HAP-1 (cell line): ENCODE results near the gene KCNQ1.

Experiments
- DNase-seq, 2 experiments: peaks; one replicate each; pipeline ENCODE4 v3.0.0-alpha.2; 2016 to 2020; ENCODE audit warnings: low spot score in 2 of 2
- H3K27me3 ChIP-seq: fragments of 250-450 bp; sonication (Bioruptor Pico); 2 replicates; pipeline ENCODE4 v1.5.1; 2020; ENCODE audit warnings: low read depth, mild to moderate bottlenecking, moderate library complexity
- H3K36me3 ChIP-seq: fragments of 250-450 bp; sonication (Bioruptor Pico); replicated peaks from 2 replicates; pipeline ENCODE4 v1.5.1; 2020; ENCODE audit warnings: mild to moderate bottlenecking
- H3K4me1 ChIP-seq: fragments of 250-450 bp; sonication (Bioruptor Pico); 2 replicates; pipeline ENCODE4 v1.5.1; 2020; ENCODE audit warnings: mild to moderate bottlenecking
- H3K4me3 ChIP-seq: fragments of 250-450 bp; sonication (Bioruptor Pico); 2 replicates; pipeline ENCODE4 v1.5.1; 2020; ENCODE audit warnings: mild to moderate bottlenecking, moderate library complexity
- H3K9me3 ChIP-seq: fragments of 250-450 bp; sonication (Bioruptor Pico); 2 replicates; pipeline ENCODE4 v1.5.1; 2020; ENCODE audit warnings: mild to moderate bottlenecking, moderate library complexity
- in situ Hi-C: fragments of 300-500 bp; cut with MboI; formaldehyde crosslinking; loops from 3 replicates; pipeline ENCODE4 v1.14.3; 2020; ENCODE audit warnings: low sequenced_read_pairs, inconsistent platforms, mixed read lengths

The KCNQ1 gene

DNA sequence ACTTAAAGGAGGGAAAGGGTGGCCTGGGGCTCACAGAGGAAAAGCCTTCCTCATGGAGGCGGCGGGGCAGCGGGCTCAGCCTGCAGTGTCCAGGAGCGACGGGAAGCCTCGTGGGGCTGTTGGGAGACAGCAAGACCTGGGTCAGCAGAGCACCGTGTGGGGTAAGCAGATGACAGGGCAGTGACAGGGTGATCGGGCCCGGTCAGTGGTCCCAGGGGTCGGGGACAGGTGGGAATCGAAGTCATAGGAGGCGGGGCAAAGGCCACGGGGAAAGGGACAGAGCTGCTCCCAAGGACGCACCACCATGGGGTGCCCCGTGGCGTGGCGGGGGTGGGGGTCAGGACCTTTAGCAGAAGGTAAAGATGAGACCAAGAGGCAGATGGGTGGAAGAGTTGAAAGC is 390.9 kb downstream of the KCNQ1 start:
- no peak overlapping the region for H3K4me3 ChIP-seq
- DNase-seq = no peak
- no peaks in the 10 kb centered on the region for H3K27me3 ChIP-seq
- no peaks in the 10 kb centered on the region for H3K36me3 ChIP-seq
- H3K9me3 ChIP-seq = no peaks in the 10 kb centered on the region
- H3K4me1 ChIP-seq = no peaks in the 10 kb centered on the region
- in situ Hi-C loops = no loop called here

DNA sequence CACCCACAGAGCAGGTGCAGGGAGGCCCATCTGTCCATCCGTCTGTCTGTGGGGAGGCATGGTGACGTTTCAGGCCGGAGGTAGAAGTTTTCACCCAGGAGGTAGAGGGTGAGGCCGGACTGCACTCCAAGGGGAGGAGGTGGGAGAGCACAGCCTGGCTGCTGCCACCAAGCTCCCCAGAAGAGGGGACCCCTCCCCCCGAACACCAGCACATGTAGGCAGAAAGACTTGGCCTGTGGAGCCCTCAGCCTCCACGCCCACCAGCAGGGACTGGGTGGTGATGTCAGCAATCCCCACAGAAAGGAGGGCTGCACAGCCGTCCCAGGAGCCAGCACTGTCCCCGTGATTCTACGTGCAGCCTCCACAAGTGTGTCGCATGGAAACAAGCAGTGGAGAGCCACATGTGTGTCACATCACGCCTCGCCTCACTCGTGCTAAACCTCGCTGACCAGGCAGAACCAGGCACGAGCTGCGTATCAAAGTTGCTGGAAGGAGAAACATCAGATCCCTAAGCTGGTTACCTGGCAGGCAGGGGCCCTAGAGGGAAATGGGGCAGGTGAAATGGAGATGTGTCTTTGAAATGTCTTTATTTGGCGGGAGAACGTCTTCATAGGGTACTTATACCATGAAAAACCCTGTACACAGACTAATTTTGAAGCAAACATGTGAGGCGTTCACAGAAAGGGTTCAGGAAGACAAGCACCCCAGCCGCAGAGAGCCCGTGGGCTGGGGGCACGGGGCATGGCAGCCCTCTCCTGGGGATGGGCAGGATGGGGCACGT is 391.7 kb downstream of the KCNQ1 start:
- no peak overlapping the region for H3K4me3 ChIP-seq
- H3K4me1 ChIP-seq = no peaks in the 10 kb centered on the region
- in situ Hi-C loops = no loop called here
- no peaks in the 10 kb centered on the region for H3K36me3 ChIP-seq
- H3K27me3 ChIP-seq = no peaks in the 10 kb centered on the region
- DNase-seq = no peak
- H3K9me3 ChIP-seq = no peaks in the 10 kb centered on the region

GRCh38 chr11:2837096-2837601 is 392.3 kb downstream of the KCNQ1 start:
- in situ Hi-C loops = no loop called here
- peak in 1 of 2 experiments; percentile 76 for DNase-seq
- no peak overlapping the region for H3K4me3 ChIP-seq
- no peaks in the 10 kb centered on the region for H3K27me3 ChIP-seq
- no peaks in the 10 kb centered on the region for H3K4me1 ChIP-seq
- H3K9me3 ChIP-seq = no peaks in the 10 kb centered on the region
- no peaks in the 10 kb centered on the region for H3K36me3 ChIP-seq

DNA sequence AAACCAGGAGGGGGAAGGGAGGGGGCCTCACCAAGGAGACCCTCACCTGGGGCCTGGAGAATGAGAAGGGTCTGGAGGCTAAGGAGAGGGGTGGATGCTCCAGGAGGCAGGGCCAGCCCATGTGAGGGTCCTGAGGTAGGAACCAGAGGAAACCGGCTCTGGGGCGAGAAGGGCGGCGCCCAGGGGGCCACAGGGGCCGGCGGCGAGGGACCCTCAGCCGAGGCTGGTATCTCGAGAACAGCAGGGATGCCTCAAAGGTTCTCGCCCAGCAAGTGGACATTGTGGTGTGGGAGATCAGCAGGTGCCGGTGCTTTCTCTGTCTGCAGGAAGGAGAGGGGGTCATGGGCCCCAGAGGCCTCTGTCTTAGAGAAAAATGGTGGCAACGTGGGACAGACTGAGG is 392.8 kb downstream of the KCNQ1 start:
- Histone ChIP-seq H3K4me3 (no peak overlapping the region), H3K36me3 (no peaks in the 10 kb centered on the region), H3K27me3 (no peaks in the 10 kb centered on the region), H3K9me3 (no peaks in the 10 kb centered on the region), H3K4me1 (no peaks in the 10 kb centered on the region)
- DNase-seq = no peak
- in situ Hi-C loops = no loop called here

GRCh38 chr11:2838091-2838490 is 393.3 kb downstream of the KCNQ1 start:
- no peak for DNase-seq
- Histone ChIP-seq H3K4me3 (no peak overlapping the region), H3K27me3 (no peaks in the 10 kb centered on the region), H3K4me1 (no peaks in the 10 kb centered on the region), H3K36me3 (no peaks in the 10 kb centered on the region), H3K9me3 (no peaks in the 10 kb centered on the region)
- in situ Hi-C loops = no loop called here

- no peak overlapping the region for H3K4me3 ChIP-seq
- no peaks in the 10 kb centered on the region for H3K27me3 ChIP-seq
- H3K36me3 ChIP-seq = no peaks in the 10 kb centered on the region
- no peak for DNase-seq
- no peaks in the 10 kb centered on the region for H3K9me3 ChIP-seq
- in situ Hi-C loops = no loop called here
- H3K4me1 ChIP-seq = no peaks in the 10 kb centered on the region
Observed at GRCh38 chr11:2838676-2839294, 394.0 kb downstream of the KCNQ1 start.

DNA sequence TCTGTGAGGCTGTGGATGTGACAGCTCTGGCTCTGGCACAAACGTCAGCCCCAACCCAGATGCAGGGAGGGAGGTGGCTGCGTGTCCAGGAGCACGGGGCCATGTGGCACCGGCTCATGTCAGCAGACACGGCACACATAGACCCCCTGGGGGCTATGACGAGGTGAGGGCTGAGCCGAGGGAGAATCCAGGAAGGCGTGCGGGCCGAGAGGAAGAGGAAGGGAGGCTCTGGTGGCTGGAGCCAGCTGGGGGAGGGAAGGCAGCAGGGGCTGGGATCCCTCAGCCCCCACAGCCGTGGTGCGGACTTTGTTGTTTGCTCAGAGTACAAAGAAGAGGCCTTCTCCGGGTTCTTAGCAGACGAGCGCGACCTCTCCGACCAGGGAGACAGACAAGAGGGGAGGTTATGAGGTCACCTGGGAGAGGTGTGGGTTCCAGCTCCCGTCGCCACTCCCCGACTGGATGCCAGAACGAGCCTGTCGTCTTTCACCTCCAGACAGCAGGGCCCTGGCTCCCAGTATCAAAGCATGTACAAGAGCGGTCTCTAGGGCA is 394.7 kb downstream of the KCNQ1 start:
- no peaks in the 10 kb centered on the region for H3K4me1 ChIP-seq
- no peak overlapping the region for H3K4me3 ChIP-seq
- in situ Hi-C loops = no loop called here
- no peaks in the 10 kb centered on the region for H3K36me3 ChIP-seq
- no peaks in the 10 kb centered on the region for H3K27me3 ChIP-seq
- no peaks in the 10 kb centered on the region for H3K9me3 ChIP-seq
- no peak for DNase-seq

- Histone ChIP-seq H3K36me3 (no peaks in the 10 kb centered on the region), H3K4me3 (no peak overlapping the region), H3K9me3 (no peaks in the 10 kb centered on the region), H3K27me3 (no peaks in the 10 kb centered on the region), H3K4me1 (no peaks in the 10 kb centered on the region)
- DNase-seq = no peak
- in situ Hi-C loops = no loop called here
Observed at GRCh38 chr11:2841411-2842190, 396.8 kb downstream of the KCNQ1 start.

DNA sequence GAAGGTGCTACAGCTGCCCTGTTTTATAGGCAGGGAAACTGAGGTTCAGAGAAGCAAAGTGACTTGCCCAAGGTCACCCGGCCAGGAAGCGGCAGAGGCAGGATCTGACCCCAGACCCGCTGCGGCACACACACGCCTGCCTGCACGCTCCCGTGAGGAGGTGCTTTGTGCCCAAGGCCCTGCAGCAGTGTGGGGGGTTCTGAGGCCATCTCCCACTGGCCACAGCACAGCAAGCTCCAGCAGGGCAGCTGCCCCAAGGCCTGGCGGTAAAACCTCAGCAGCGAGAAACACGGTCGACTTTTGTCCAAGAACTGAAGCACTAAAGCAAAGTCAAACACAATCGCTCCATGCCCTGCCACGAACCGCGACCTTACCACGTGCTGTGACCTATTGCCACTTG is 398.1 kb downstream of the KCNQ1 start:
- Histone ChIP-seq H3K27me3 (no peaks in the 10 kb centered on the region), H3K36me3 (no peaks in the 10 kb centered on the region), H3K9me3 (no peaks in the 10 kb centered on the region), H3K4me3 (no peak overlapping the region), H3K4me1 (no peaks in the 10 kb centered on the region)
- no peak for DNase-seq
- in situ Hi-C loops = no loop called here

GRCh38 chr11:2843551-2843950 is 398.7 kb downstream of the KCNQ1 start:
- Histone ChIP-seq H3K36me3 (no peaks in the 10 kb centered on the region), H3K4me1 (no peaks in the 10 kb centered on the region), H3K9me3 (no peaks in the 10 kb centered on the region), H3K27me3 (no peaks in the 10 kb centered on the region), H3K4me3 (no peak overlapping the region)
- DNase-seq = no peak
- in situ Hi-C loops = no loop called here

DNA sequence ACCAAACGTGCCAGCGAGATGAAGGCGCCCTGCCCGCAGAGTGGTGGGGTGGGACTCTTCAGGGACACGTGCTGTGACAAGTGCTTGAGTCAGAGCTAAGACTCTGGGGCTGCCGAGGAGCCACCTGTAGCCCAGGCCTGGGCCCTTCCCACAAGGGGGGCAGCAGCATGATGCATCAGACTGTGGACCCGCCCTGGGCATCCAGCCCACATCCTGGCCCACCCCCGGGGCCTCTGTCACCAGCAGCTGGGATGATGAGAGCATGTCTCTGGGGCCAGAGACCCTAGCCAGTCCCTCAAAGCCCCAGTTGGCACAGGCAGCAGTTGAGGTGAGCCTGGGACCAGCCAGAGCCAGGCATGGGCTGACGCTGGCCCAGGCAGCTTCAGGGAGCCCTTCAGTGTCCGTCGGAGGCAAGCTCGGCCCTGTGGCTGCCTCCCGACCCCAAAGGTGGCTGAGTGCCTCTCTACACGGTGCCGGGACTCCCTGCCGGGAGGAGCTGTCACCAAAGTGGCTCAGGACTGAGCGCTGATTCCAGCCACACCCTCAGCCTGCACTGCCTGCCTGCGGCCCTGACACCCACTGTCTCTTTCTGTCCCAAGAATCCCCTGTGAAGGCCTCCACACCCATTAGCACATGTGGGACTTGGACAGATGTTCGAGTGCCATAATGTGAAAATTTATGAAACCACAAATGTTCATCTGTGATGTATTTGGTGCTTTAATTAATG is 399.5 kb downstream of the KCNQ1 start:
- no peak for DNase-seq
- no peak overlapping the region for H3K4me3 ChIP-seq
- no peaks in the 10 kb centered on the region for H3K4me1 ChIP-seq
- H3K36me3 ChIP-seq = no peaks in the 10 kb centered on the region
- no peaks in the 10 kb centered on the region for H3K27me3 ChIP-seq
- H3K9me3 ChIP-seq = no peaks in the 10 kb centered on the region
- in situ Hi-C loops = no loop called here

GRCh38 chr11:2844996-2845395 is 400.2 kb downstream of the KCNQ1 start:
- in situ Hi-C loops = no loop called here
- no peaks in the 10 kb centered on the region for H3K27me3 ChIP-seq
- no peaks in the 10 kb centered on the region for H3K4me1 ChIP-seq
- no peaks in the 10 kb centered on the region for H3K9me3 ChIP-seq
- no peak for DNase-seq
- no peaks in the 10 kb centered on the region for H3K36me3 ChIP-seq
- no peak overlapping the region for H3K4me3 ChIP-seq

- in situ Hi-C loops = no loop called here
- Histone ChIP-seq H3K9me3 (no peaks in the 10 kb centered on the region), H3K36me3 (no peaks in the 10 kb centered on the region), H3K4me3 (no peak overlapping the region), H3K27me3 (no peaks in the 10 kb centered on the region), H3K4me1 (no peaks in the 10 kb centered on the region)
- no peak for DNase-seq
Observed at GRCh38 chr11:2846056-2846455, 401.2 kb downstream of the KCNQ1 start.
